A673 (cell line): ENCODE results near the gene SMAD4. TPM values are rescaled to one million over a fixed set of nuclear protein-coding genes. Genes with fewer than 3 reads are reported as not detected.

Source experiments
- BruUV-seq: library from RNA; stranded (reverse); fragments of 400-500 nt; replicated peaks from 2 replicates; lab custom pipeline; 2021; lab: Mats Ljungman, UMichigan
- CTCF ChIA-PET: fragments of 300-600 bp; sonication (Branson Sonifier 250); formaldehyde crosslinking; loops from one replicate; lab custom pipeline; 2022; ENCODE audit warnings: antibody characterized with exemption; lab: Charles Lee
- POLR2A ChIA-PET: fragments of 300-600 bp; sonication (Branson Sonifier 250); formaldehyde crosslinking; loops from one replicate; lab custom pipeline; 2022; ENCODE audit warnings: antibody characterized with exemption; ENCODE audit not compliant: low non-redundant PET; lab: Charles Lee
- DNase-seq: peaks from one replicate; pipeline ENCODE4 v3.0.0-alpha.2; 2015; ENCODE audit warnings: low spot score
- H3K27ac ChIP-seq: fragments of 200-600 bp; sonication (generic); 2 replicates; pipeline ENCODE4 v1.5.1; 2016; ENCODE audit warnings: mixed run types, low read depth, mild to moderate bottlenecking, mixed read lengths, antibody characterized with exemption, low read length; ENCODE audit not compliant: poor library complexity, severe bottlenecking
- H3K27me3 ChIP-seq: fragments of 200-600 bp; sonication (generic); replicated peaks from 2 replicates; pipeline ENCODE4 v1.6.1; 2017; ENCODE audit warnings: mixed run types, low read depth, mild to moderate bottlenecking, mixed read lengths, antibody characterized with exemption, low read length; ENCODE audit not compliant: insufficient read depth, poor library complexity
- H3K36me3 ChIP-seq: fragments of 200-600 bp; sonication (generic); 2 replicates; pipeline ENCODE4 v1.6.1; 2016; ENCODE audit warnings: mixed run types, mild to moderate bottlenecking, mixed read lengths, antibody characterized with exemption, low read length; ENCODE audit not compliant: insufficient read depth, poor library complexity, severe bottlenecking
- H3K4me1 ChIP-seq: fragments of 200-600 bp; sonication (generic); 2 replicates; pipeline ENCODE4 v1.6.1; 2017; ENCODE audit warnings: mixed run types, mild to moderate bottlenecking, mixed read lengths, antibody characterized with exemption, low read length; ENCODE audit not compliant: insufficient read depth, poor library complexity, severe bottlenecking
- H3K4me3 ChIP-seq: fragments of 200-600 bp; sonication (generic); 2 replicates; pipeline ENCODE4 v1.5.1; 2016; ENCODE audit warnings: low read depth, mixed run types, mild to moderate bottlenecking, mixed read lengths, low read length; ENCODE audit not compliant: poor library complexity, severe bottlenecking
- H3K9me3 ChIP-seq: fragments of 200-600 bp; sonication (generic); 2 replicates; pipeline ENCODE4 v1.6.1; 2016; ENCODE audit warnings: mixed run types, low read depth, mild to moderate bottlenecking, mixed read lengths, antibody characterized with exemption, low read length; ENCODE audit not compliant: poor library complexity, severe bottlenecking
- CTCF ChIP-seq: fragments of 300-800, 200-600 bp; sonication (generic); conservative IDR thresholded peaks from 2 replicates; pipeline ENCODE4 v1.5.1; 2017; ENCODE audit warnings: low read depth, mild to moderate bottlenecking, antibody characterized with exemption, low read length, moderate library complexity, mixed read lengths
- EZH2 ChIP-seq: fragments of 200-600 bp; sonication (generic); IDR thresholded peaks from 2 replicates; pipeline ENCODE4 v1.6.1; 2017; ENCODE audit warnings: borderline replicate concordance, low read depth, mild to moderate bottlenecking, mixed read lengths, antibody characterized with exemption, low read length; ENCODE audit not compliant: poor library complexity, severe bottlenecking
- intact Hi-C: fragments of 100-400 bp; cut with micrococcal nuclease; formaldehyde crosslinking; loops from one replicate; pipeline ENCODE4 v1.10.0; 2022; ENCODE audit not compliant: unreplicated experiment
- total RNA-seq: library from RNA; stranded (reverse); gene quantifications from 2 replicates; pipeline ENCODE4 v1.2.3, GENCODE V29; 2021

SMAD4 gene
- total RNA-seq, 1 experiment from 2014 or later, result 120 TPM

GRCh38 chr18:51082571-51083267 lies 52.7 kb downstream of the SMAD4 start:
- TF ChIP-seq EZH2 (no peak), CTCF (no peak)
- Histone ChIP-seq H3K27ac (no peak overlapping the region), H3K36me3 (peaks cover 62% of the 10 kb centered on the region), H3K4me3 (no peak overlapping the region), H3K27me3 (no peaks in the 10 kb centered on the region), H3K4me1 (no peaks in the 10 kb centered on the region), H3K9me3 (no peaks in the 10 kb centered on the region)
- no TSS peak for BruUV-seq
- DNase-seq, result no peak
- intact Hi-C loops, result no loop called here
- ChIA-PET CTCF (no interaction called here), POLR2A (no interaction called here)

GRCh38 chr18:51083398-51083797 lies 53.4 kb downstream of the SMAD4 start:
- Histone ChIP-seq H3K36me3 (peaks cover 58% of the 10 kb centered on the region), H3K4me3 (no peak overlapping the region), H3K9me3 (peaks cover 4% of the 10 kb centered on the region), H3K27me3 (no peaks in the 10 kb centered on the region), H3K27ac (no peak overlapping the region), H3K4me1 (no peaks in the 10 kb centered on the region)
- DNase-seq, result no peak
- no TSS peak for BruUV-seq
- intact Hi-C loops, result no loop called here
- ChIA-PET CTCF (no interaction called here), POLR2A (no interaction called here)
- TF ChIP-seq CTCF (no peak), EZH2 (no peak)

GRCh38 chr18:51088410-51088809 lies 58.4 kb downstream of the SMAD4 start:
- no peak overlapping the region for H3K27ac ChIP-seq
- CTCF ChIA-PET, result no interaction called here
- no TSS peak for BruUV-seq
- POLR2A ChIA-PET, result no interaction called here
- no peak overlapping the region for H3K4me3 ChIP-seq
- no peaks in the 10 kb centered on the region for H3K27me3 ChIP-seq
- H3K36me3 ChIP-seq, result peaks cover 31% of the 10 kb centered on the region
- H3K9me3 ChIP-seq, result peaks cover 6% of the 10 kb centered on the region
- TF ChIP-seq EZH2 (no peak), CTCF (no peak)
- intact Hi-C loops, result no loop called here
- no peak for DNase-seq
- H3K4me1 ChIP-seq, result no peaks in the 10 kb centered on the region
